EL (cell line): ENCODE measurements around the gene P3H4.
A peak's percentile ranks its signal among the peaks of the same experiment; 100 is the strongest.
"Not testable (repeated sequence)": the region's sequence is repeated elsewhere in the genome, so short reads cannot be mapped to it uniquely, and the experiment has no call there.

ENCODE experiments used
- DNase-seq: peaks from one replicate; pipeline ENCODE4 v3.0.0-alpha.2; 2016

The P3H4 gene

DNA sequence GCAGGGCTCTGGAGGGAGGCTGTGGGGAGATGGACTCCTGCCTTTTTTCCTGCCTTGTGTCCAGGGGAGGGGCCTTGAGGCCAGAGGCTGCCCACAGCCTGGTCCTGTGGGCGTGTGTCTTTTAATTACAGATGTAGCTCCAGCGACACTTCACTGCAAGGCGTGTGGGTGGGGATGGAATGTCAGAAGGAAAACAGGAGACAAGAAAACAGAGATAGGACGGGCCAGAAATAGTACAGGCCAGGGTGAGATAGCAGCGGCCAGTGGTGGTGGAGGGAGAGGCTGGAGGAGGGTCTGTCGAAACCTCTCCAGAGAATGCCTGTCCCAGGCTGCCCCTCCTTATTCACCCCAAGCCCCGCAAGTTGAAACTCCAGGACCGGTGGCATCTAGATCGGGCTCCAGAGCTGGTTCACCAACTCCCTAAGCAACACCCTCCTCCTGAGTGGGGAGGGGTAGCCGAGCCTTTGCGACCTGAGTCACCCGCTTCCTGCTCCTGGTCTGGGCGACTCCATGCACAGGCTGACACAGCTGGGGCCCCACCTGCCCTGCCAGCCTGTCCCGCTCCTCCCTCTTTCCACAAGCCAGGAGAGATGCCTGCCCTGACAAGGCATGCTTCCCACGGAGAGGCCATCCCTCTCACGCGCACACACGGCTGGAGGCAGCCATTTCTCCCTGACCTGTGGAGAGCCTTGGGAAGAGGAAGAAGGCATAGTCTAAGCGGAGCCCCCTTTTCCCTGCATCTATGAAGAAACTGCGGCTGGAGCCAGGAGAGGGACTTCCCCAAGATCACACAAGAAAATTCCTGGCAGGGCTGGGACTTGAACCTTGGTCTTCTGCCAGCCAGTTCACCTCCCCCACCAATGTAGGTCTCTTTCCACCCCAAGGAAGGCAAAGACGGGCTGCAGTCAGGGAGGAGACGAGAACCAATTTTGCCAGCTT, 18.6 kb downstream of the P3H4 start:
- peak; percentile 57 for DNase-seq

DNA sequence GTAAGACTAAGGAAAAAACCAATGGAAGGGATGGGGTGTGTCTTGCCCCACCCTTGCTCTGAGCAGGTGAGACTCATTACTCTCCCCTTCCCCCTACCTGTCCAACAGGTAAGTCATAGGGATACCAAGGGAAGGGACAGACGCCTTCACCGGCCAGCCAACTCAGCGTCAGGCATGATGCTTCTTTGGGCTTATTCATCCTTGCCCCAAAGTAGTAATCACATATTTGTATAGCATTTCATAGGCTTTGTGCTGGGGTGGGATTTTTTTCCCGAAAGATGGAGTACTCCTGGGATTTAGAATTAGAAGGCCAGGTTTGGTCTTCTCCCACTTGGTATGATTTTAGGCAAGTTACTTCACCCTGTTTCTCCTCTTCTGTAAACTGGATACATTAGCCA, 24.7 kb downstream of the P3H4 start:
- no peak for DNase-seq

DNA sequence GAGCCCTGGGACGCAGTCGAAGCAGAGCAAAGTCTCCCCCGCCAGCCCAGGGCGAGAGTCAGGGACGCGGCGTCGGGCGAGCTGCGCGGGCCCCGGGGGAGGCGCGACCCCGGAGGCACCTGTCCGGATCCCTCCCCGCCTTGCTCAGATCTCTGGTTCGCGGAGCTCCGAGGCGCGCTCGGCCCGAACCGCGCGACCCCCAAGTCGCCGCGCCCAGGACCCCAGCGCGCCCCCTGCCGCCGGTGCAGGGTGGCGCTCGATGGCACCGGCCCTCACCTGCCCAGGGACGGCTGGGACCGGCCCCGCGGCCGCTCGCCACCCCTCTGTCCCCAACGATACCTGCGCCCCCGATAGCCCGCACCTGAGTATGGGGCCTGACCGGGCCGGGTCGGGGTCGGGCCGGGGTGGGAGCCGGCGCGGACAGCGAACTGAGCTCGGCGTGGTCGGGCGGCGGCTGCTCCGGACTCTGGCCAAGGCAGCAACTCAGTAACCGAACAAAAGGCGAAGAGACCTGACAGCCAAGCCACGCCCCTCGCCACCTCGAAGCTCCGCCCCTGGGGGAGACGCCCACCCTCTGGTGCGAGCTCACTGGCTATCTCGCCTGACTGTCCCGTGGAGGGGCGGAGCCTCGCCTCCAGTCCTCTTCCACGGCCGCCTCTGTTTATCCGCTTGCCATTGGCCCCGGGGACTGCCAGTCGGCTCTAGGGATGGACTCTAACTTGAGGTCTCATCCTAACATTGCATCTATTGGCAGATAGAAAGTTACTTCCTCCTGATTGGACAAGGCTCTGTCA, 25.3 kb downstream of the P3H4 start, which contains the start of gene JUP:
TSS of gene JUP (minus strand) at position 485 of the 794 bp plus-strand sequence. CDS start 14,857 bp downstream, outside the sequence.
- DNase-seq: peak; percentile 98

DNA sequence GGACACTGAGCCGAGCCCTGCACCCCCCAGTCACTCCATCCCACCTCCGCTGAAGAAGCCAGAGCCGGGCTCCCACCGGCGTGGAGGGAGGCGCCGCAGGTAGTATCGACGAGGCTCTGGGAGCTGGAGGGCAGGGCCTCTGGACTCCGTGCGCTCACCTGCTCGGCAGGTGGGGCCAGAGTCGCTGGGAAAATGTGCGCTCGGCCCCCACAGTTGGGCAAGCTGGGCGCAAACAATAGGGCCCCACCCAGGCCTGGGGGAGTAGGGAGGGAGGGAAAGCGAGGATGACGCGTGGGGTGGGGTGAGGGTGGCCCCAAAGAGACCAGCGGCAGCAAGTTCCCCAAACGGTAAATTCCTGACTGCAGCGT, 25.9 kb downstream of the P3H4 start:
- no peak for DNase-seq

DNA sequence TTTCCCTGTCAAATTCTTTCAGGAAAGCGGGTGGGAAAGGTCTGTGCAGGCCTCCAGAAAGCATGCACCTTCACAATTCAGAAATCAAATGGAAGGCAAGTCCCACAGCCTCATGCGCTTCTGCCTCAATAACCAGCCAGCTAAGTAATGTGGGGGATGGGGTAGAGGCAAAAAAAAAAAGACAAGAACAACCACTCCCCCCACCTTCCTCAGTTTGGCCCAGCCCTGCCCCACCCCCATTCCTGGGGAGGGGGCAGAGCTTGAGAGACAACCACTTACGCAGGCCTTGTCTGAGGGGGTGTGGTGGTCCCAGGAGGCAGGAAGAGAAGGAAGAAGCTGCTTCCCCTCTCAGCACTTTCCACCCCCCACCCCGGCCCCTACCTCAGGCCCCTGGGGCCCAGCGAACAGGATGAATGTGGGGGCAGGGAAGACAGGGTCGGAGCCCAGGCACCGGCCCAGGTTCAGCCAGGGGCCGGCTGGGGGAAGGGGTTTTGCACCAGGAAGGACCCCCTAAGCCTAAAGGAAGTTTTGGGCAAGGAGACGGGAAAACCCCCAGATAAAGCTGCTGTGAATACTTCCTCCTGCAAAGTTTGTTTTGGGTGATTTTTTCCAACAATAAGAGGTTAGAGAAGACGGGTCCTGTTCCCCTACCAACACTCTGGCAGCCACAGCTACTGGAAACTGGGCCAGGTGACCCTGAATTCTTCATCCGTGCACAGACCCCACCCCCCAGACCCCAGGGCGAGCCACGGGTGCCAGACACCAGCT, 26.5 kb downstream of the P3H4 start:
- DNase-seq: no peak

DNA sequence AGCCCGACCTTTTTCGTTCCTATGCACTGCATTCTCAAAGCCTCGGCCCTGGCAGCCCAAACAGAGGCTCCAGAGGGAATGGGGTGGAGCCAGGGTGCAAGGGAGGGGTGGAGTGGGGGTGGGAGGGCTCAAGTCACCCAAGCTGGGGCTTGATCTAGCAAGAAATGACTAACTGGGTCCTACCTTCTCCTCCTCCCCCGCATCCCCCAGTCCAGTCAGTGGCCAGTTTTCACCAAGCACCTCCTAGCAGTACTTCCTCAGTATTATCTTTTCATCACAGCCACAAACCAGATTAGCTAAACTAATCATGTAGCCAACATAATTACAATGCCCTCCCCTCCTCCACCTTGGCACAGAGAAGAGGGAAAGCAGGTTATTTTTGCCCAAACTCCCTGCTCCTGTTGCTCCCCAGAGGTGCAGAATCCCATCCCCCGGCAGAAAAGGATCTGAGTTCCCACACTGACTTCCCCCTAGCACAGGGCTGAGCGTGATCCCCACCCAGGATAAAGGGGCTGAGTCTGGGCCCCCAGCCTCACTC, 27.5 kb downstream of the P3H4 start:
- DNase-seq: peak; percentile 55

DNA sequence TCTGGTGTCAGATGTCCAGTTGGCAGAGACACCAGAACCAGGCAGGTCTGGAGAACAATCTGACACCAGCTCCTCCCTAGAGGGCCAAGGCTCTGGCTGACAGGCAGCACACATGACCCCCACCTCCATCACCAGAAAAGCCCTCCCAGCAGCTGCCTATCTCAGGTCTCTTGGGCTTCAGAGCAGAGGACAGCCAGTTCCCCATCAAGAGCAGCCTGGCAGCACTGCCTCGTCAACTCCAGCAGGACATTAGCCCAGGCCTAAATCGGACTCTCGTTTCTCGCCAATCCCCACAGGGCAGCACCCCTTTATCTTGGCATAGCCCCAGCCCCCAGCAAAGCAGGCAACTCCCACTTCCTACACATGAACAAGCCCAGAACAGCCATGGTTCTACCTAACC, 29.6 kb downstream of the P3H4 start:
- DNase-seq: no peak

DNA sequence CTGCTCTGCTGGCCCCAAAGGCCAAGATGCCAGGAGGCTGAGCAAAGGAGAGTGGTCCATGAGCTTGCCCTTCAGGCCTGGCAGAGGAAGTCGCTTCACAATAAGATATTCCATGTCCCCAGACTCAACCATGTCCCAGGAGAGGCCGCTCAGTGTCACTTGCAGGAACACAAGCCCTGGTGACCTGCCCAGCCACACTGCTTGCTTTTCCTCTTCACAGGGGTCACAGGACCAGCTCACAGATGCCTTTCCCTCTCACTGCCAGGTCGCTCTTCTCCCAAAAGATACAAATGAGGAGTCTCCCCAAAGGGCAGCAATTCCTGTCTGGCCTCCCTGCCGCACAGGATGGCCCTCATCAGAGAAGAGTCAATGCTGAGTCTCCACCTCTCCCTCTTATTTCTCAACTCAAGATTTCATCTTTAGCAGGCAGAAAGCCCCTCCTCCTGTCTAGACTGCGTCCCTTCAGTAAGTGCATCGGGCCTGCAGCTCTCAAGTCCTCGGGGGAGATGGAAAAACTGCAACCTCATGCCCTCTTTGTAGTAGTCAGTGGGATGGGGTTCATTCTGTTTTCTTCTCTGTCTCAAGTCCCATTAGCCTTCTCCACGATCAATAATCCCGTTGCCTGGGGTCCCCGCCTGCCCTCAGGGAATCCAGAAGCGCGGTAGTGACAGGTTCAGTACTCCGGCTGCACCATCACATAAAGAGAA, 30.2 kb downstream of the P3H4 start:
- DNase-seq: no peak

DNA sequence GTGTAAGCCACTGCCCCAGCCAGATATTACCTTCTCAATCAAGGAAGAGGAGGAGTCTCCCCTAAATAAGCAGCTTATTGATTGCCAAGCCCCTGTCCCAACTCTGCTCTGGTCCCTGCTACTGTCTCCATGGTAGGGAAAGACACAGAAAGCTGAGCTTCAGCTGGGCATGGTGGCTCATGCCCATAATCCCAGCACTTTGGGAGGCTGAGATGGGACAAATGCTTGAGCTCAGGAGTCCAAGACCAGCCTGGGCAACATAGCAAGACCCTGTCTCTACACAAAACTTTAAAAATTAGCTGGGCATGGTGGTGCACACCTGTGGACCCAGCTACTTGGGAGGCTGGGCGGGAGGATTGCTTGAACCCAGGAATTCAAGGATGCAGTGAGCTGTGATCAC, 31.8 kb downstream of the P3H4 start:
- no peak for DNase-seq

DNA sequence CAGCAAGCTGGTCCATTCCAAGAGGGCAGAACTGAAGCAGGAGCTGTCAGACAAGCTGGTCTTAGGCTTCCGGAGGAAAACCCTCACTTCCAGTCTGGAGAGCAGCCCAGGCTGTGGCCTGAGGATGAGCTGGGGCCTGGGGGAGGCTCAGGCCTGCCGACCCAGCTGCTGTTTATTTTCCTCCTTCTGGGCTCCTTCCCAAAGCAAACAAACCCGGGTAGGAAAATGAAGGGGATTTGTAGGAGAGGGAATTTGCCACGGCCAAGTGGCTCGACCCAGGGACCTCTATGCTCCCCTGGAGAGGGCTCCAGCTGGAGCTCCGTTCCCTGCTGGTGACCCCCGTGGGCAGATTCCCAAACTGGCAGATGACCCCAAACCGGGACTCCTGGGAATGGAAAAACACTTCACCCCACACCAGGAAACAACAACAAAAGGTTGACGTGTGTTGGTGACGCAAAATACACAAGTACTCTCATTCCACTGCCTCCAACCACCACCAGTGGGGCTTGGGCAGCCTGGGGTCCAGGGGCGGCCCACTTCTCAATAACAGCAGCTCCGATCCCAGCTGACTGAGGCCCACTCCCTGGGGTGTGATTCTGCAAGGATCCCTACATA, 34.1 kb downstream of the P3H4 start:
- DNase-seq: peak; percentile 91

DNA sequence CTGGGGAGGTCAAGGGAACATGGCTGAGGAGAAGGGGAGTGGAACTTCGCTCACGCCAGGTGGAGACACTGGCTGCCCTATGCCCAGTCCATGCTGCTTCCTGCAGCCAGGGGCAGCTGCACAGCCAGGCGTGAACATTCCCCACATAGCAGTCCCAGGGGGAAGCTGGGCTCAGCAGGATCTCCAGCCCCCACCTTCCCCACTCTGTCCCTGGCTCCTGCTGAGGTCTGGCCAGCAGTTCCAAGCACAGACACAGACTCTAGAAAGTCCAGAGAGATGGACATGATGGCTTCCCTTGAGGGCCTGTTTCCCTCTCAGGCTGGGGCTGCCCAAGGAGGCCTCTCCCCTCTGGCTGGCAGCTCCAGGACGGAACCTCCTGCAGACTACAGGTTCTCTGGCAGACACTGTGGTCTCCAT, 34.6 kb downstream of the P3H4 start:
- no peak for DNase-seq

DNA sequence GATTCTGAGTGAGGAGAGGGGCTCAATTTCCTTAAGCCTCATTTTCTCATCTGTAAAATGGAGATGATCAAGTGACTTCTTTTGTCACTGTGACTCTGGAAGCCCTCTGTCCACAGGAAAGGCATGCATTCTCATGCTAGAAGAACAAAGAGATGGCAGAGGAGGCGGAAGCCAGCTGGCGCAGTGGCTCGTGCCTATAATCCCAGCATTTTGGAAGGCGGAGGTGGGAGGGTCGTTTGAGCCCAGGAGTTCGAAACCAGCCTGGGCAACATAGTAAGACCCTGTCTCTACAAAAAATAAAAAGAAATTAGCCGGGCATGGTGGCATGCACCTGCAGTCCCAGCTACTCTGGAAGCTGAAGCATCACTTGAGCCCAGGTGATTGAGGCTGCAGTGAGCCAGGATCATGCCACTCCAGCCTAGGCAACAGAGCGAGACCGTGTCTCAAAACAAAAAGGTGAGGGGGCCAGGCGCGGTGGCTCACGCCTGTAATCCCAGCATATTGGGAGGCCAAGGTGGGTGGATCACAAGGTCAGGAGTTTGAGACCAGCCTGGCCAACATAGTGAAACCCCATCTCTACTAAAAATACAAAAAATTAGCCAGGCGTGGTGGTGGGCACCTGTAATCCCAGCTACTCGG, 35.4 kb downstream of the P3H4 start:
- not testable (repeated sequence) for DNase-seq

DNA sequence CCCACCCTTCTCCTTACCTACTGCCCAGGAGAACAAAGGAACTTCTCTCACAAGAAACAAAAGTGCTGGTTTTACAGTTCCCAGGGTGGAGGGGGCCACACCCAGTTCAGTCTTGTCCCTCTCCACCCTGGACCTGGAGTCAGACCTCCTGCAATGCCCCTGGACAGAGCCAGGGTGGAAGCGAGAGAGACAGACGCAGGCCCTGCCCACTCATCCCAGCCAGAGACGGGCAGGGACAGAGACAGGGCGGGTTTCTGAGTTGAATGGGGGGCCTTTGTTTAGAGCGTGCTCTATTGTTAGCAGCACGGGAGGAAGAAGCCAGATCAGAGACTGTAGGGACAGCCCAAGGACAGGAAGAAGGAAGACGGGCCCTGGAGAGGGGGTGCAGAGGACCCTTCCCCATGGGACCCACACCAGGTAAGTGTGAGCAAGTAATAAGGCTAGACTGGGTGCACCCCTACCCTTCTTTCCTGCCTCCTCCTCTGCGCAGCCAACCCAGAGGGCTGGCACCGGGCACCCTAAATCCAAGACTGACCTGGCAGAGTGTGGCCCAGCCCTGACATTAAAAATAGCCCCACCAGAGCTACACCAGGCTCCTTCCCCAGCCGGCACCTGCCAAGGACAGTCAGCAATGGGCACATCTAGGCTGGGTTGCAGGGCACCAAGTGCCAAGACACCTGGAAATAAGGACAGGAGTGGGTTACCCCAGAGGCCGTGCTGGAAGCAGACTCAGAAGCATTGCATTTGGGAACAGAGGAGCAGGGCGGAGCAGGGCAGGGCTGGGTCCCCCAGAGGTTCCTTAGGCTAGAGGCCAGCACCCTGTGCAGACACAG, 36.1 kb downstream of the P3H4 start:
- no peak for DNase-seq

DNA sequence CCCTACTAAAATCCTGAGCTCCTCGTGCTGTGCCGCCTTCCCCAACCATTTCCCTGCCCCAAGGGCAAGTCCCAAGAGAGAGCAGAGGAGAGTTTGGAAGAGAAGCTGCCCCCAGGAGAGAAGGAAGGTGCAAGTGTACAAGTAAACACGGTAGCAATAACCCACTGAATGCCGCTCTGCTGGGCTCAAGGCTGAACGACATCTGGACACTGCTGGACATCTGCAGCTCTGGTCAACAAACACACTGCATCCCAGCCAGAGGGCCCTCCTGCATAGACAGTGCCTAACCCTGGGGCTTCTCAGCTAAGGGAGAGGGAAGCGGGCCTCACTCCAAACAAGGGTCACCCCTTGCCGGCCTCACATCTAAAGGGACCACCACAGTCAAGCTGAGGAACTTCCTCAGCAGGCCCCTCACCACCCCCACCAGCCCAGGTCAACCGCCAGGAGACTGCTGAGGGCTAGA, 38.0 kb downstream of the P3H4 start:
- DNase-seq: no peak

DNA sequence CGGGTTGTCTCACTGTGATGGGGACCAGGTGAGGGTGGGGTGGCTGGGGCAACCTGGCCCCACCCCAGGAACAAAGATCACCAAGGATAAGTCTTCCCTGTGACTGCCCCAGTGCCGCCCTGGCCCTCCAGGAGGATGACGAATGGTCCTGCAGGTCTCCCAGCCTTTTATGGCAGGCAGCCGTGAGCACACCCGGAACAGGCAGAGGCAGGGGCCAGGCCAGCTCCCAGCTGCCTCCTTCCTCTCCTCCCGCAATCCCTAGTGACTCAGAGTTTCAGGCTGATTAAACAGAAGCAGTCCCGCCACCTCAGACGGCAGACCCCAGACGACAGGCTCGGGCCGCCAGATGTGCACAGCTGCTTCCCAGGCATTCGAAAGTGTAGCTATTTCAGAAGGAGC, 38.6 kb downstream of the P3H4 start:
- peak; percentile 86 for DNase-seq

DNA sequence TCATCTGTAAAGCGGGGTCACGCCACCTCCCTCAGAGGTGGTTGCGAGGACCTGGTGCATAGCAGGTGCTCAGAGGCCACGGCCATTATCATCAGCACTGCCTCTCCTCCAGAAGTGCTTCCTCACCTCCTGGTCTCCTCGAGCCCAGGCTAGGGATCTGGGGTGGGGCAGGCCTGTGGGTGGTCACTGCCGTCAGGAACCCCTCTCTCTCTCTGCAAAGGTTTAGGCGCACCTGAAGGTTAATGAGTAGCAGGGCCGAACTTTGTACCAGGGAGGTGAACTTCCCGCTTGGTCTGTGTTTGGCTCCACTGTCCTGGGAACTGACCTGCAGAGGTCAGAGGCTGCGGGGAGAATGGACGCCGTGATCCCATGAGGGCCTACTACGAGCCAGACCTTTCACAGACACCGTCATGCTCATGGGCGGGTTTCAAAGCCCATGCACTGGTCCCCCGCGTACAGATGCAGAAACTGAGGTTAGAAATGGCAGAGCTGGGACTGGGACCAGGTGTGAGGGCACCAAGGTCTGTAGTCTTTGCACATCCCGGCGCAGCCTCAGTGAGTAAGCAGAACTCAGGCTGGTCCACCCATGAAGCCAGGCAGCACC, 39.1 kb downstream of the P3H4 start:
- no peak for DNase-seq

DNA sequence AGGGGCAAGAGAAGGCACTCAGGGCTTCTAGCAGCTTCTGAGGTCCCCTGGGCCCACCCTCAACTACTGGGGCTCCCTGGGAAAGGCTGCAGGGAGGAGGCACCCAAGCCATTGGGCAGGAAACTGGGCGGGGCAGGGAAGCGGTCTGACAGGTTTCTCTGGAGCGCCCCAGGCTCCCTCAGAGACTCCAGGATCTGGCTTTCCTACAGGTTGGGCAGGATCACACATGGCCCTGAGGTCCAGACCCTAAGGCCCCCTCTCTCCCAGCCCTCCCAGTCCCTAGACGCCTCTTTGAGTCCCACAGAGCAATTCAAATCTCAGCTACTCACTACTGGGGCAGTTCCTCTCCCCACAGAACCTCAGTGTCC, 39.5 kb downstream of the P3H4 start:
- no peak for DNase-seq

DNA sequence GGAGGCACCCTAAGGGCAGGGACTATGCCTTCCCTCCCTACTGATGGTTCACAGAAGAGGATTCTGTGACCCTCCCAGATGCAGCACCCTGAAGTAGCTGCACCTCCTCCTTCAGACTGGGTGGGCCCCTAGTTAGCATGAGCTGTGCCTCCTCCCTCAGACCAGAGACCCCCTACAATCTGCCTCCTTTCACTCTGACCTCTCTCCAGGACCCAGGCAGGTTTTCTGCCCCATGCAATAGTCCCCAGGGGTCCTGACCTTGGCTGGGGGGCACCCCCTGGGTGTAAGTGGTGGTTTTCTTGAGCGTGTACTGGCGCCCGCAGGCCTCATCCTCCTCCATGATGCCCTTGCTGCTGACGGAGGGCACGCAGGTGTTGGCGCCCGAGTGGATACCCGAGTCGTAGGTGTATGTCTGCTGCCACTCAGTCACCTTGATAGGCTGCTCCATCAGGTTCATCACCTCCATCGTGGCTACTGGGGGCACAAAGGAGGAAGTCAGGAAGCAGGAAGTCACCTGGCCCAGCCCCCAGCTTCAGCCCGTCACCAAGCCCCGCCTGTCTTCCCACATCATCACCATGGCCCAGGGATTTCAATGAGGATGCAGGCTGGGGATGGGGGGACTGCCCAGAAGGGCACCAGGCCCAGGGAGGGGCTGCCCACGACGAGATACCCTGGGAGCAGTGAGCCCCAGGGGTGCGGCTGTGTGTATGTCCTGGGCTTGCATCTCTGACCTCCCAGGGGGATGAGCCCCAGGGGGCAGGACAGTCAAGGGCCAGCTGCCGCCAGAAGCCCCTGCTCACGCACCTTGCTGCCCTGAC, 40.2 kb downstream of the P3H4 start:
- no peak for DNase-seq

DNA sequence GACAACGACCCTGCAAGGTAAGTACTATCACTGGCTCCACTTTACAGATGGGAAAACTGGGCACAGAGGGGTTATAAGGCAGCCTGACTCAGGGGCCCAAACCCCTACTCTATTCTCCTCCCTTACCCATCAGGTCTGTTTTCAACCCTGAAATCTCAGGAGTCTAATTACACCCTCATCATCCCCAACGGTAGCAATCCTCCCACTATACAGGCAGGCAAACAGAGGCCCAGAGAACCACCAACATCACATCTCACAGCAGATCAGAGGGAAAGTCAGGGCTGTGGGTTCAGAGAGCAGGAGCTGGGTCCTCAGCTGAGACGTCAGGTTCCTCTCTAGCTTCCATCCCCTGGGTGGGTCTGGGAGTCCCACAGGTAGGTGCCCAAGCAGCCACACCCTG, 41.8 kb downstream of the P3H4 start:
- DNase-seq: no peak
